PC-3 (cell line): Measurements from ENCODE around the gene ARHGEF28.

Experiments
- EZH2 ChIP-seq: fragments of 300-600 bp; sonication (generic); IDR thresholded peaks from one replicate; pipeline ENCODE4 v1.6.1; 2017; ENCODE audit warnings: antibody characterized with exemption, mild to moderate bottlenecking, low read length; ENCODE audit not compliant: unreplicated experiment
- EZH2phosphoT487 ChIP-seq: fragments of 300-600 bp; sonication (generic); IDR thresholded peaks from 2 replicates; pipeline ENCODE4 v1.6.1; 2018; ENCODE audit warnings: mild to moderate bottlenecking, antibody characterized with exemption, low read length, borderline replicate concordance
- TF ChIP-seq, protein P1 (sequence below): fragments of 300-600 bp; sonication (generic); conservative IDR thresholded peaks from 2 replicates; pipeline ENCODE4 v1.5.1; 2017; ENCODE audit warnings: antibody characterized with exemption, low read depth, mild to moderate bottlenecking, low read length

DNA sequence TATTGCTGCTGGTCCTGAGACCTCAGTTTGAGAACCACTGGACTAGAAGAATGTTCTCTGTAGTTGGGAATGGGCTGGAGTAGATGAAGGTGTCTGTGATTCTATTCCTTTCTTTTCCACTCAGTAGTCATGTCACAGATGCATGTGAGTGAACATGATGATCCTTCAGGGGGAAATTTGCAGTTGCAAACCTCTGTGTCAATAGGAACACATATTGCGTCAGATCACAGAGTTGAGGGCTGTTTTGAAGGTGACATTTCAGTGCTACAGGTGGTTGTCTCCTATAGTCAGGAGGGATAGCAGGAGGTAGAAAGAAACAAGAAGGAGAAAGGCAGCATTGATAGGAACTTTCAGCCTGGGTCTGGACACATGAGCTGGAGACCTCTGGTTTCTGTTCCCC lies 239.3 kb downstream of the ARHGEF28 start:
- TF ChIP-seq EZH2 (no peak), EZH2phosphoT487 (no peak)
- TF ChIP-seq, protein P1, sequence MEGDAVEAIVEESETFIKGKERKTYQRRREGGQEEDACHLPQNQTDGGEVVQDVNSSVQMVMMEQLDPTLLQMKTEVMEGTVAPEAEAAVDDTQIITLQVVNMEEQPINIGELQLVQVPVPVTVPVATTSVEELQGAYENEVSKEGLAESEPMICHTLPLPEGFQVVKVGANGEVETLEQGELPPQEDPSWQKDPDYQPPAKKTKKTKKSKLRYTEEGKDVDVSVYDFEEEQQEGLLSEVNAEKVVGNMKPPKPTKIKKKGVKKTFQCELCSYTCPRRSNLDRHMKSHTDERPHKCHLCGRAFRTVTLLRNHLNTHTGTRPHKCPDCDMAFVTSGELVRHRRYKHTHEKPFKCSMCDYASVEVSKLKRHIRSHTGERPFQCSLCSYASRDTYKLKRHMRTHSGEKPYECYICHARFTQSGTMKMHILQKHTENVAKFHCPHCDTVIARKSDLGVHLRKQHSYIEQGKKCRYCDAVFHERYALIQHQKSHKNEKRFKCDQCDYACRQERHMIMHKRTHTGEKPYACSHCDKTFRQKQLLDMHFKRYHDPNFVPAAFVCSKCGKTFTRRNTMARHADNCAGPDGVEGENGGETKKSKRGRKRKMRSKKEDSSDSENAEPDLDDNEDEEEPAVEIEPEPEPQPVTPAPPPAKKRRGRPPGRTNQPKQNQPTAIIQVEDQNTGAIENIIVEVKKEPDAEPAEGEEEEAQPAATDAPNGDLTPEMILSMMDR, result no peak
